Left hindlimb (tissue), 1 donor: ENCODE measurements around the gene HSF2BP.
"Not testable (repeated sequence)": the region's sequence is repeated elsewhere in the genome, so short reads cannot be mapped to it uniquely, and the experiment has no call there.

Experiments
- DNase-seq: peaks from one replicate; pipeline ENCODE4 v3.0.0-alpha.2; 2018

HSF2BP gene

GRCh38 chr21:43513023-43513422 lies 146.3 kb downstream of the HSF2BP start:
- not testable (repeated sequence) for DNase-seq

- not testable (repeated sequence) for DNase-seq
These were observed 148.1 kb downstream of the HSF2BP start for GRCh38 chr21:43511209-43511608.

- not testable (repeated sequence) for DNase-seq
These were observed 148.6 kb downstream of the HSF2BP start for GRCh38 chr21:43510669-43511068.

- DNase-seq, result not testable (repeated sequence)
These were observed 155.4 kb downstream of the HSF2BP start for GRCh38 chr21:43503892-43504291.

- DNase-seq, result not testable (repeated sequence)
These were observed 156.1 kb downstream of the HSF2BP start for GRCh38 chr21:43503075-43503750.

GRCh38 chr21:43502407-43503071 lies 156.7 kb downstream of the HSF2BP start:
- DNase-seq, result not testable (repeated sequence)

- DNase-seq, result not testable (repeated sequence)
These were observed 160.4 kb downstream of the HSF2BP start for GRCh38 chr21:43498924-43499323.

GRCh38 chr21:43498065-43498464 lies 161.2 kb downstream of the HSF2BP start:
- not testable (repeated sequence) for DNase-seq

GRCh38 chr21:43494279-43495012 lies 164.8 kb downstream of the HSF2BP start:
- not testable (repeated sequence) for DNase-seq

- not testable (repeated sequence) for DNase-seq
These were observed 165.8 kb downstream of the HSF2BP start for GRCh38 chr21:43493471-43493870.

- DNase-seq, result not testable (repeated sequence)
These were observed 171.1 kb downstream of the HSF2BP start for GRCh38 chr21:43488235-43488634.

- DNase-seq, result not testable (repeated sequence)
These were observed 173.2 kb downstream of the HSF2BP start for GRCh38 chr21:43486051-43486450.

GRCh38 chr21:43485016-43485415 lies 174.3 kb downstream of the HSF2BP start:
- DNase-seq, result not testable (repeated sequence)

GRCh38 chr21:43479197-43479596 lies 180.1 kb downstream of the HSF2BP start:
- DNase-seq, result not testable (repeated sequence)
